ENCODE measurements around the gene SSH2. TPM values are rescaled to one million over a fixed set of nuclear protein-coding genes. Genes with fewer than 3 reads are reported as not detected.

SSH2 gene
- polyA plus RNA-seq, 1 donor from 2014 or later: 16.6 TPM

- Histone ChIP-seq H4K20me1 (ENCODE audit: insufficient read depth) (no peaks in the 10 kb centered on the region), H3F3A (ENCODE audit: insufficient read depth, low read length, poor library complexity, severe bottlenecking) (no peaks in the 10 kb centered on the region), H3K9me3 (ENCODE audit: low read length) (no peaks in the 10 kb centered on the region), H3K4me3 (ENCODE audit: low read length) (no peak overlapping the region), H3K27ac (ENCODE audit: low read length) (no peak overlapping the region), H3K4me2 (ENCODE audit: low read length) (no peak overlapping the region), H3K9ac (ENCODE audit: low read length) (no peak overlapping the region), H3K27me3 (ENCODE audit: insufficient read depth, low read depth, low read length) (no peaks in the 10 kb centered on the region), H3K9me2 (ENCODE audit: insufficient read depth, low read length) (no peaks in the 10 kb centered on the region), H3K79me2 (replicated peaks; ENCODE audit: insufficient read depth, low read length) (peaks cover 42% of the 10 kb centered on the region), H2AFZ (ENCODE audit: low read depth, low read length) (no peak overlapping the region), H3K36me3 (ENCODE audit: insufficient read depth, low read length) (no peaks in the 10 kb centered on the region)
- TF ChIP-seq POLR2AphosphoS5 (IDR thresholded peaks at IDR 0.05) (no peak), EZH2 (IDR thresholded peaks at IDR 0.05; ENCODE audit: borderline replicate concordance, insufficient read depth, low read length, poor library complexity, severe bottlenecking) (no peak), CTCF (IDR thresholded peaks at IDR 0.05; ENCODE audit: poor library complexity, severe bottlenecking) (no peak), SMC3 (conservative IDR thresholded peaks at IDR 0.05; ENCODE audit: poor library complexity) (no peak), RAD21 (conservative IDR thresholded peaks at IDR 0.05) (no peak), EP300 (conservative IDR thresholded peaks at IDR 0.05; ENCODE audit: poor library complexity, severe bottlenecking) (no peak), TAF1 (IDR thresholded peaks at IDR 0.05; ENCODE audit: low read depth) (no peak), REST (IDR thresholded peaks at IDR 0.05; ENCODE audit: borderline replicate concordance) (no peak), MXI1 (conservative IDR thresholded peaks at IDR 0.05; ENCODE audit: poor library complexity, severe bottlenecking) (no peak)
Observed at GRCh38 chr17:29873476-29873875, 56.6 kb downstream of the SSH2 start.

- Histone ChIP-seq H3K27ac (ENCODE audit: low read length) (no peak overlapping the region), H3K4me2 (ENCODE audit: low read length) (no peak overlapping the region), H3F3A (ENCODE audit: insufficient read depth, low read length, poor library complexity, severe bottlenecking) (no peaks in the 10 kb centered on the region), H3K9me2 (ENCODE audit: insufficient read depth, low read length) (no peaks in the 10 kb centered on the region), H3K4me3 (ENCODE audit: low read length) (no peak overlapping the region), H3K9me3 (ENCODE audit: low read length) (no peaks in the 10 kb centered on the region), H3K79me2 (replicated peaks; ENCODE audit: insufficient read depth, low read length) (peaks cover 43% of the 10 kb centered on the region), H3K27me3 (ENCODE audit: insufficient read depth, low read depth, low read length) (no peaks in the 10 kb centered on the region), H3K36me3 (ENCODE audit: insufficient read depth, low read length) (no peaks in the 10 kb centered on the region), H4K20me1 (ENCODE audit: insufficient read depth) (no peaks in the 10 kb centered on the region), H2AFZ (ENCODE audit: low read depth, low read length) (no peak overlapping the region), H3K9ac (ENCODE audit: low read length) (no peak overlapping the region)
- no peak for TF ChIP-seq EZH2 (IDR thresholded peaks at IDR 0.05; ENCODE audit: borderline replicate concordance, insufficient read depth, low read length, poor library complexity, severe bottlenecking)
- no peak for TF ChIP-seq SMC3 (conservative IDR thresholded peaks at IDR 0.05; ENCODE audit: poor library complexity)
- TF ChIP-seq EP300 (conservative IDR thresholded peaks at IDR 0.05; ENCODE audit: poor library complexity, severe bottlenecking): no peak
Observed at GRCh38 chr17:29870836-29871465, 59.1 kb downstream of the SSH2 start.

All from neural cell (in vitro differentiated cells).